GM18951 (cell line): ENCODE results near the gene PCGF2.

Source experiments
- POLR2A ChIP-seq: IDR thresholded peaks from 4 replicates; pipeline ENCODE4 v1.6.1; 2011; ENCODE audit warnings: mild to moderate bottlenecking; ENCODE audit not compliant: insufficient read length, insufficient read depth; ENCODE audit errors: extremely low read depth
- in situ Hi-C: fragments of 300-500 bp; cut with MboI; formaldehyde crosslinking; loops from one replicate; pipeline ENCODE4 v1.12.0; 2022; ENCODE audit warnings: low sequenced_read_pairs, mixed read lengths, inconsistent platforms; ENCODE audit not compliant: unreplicated experiment

PCGF2 gene

GRCh38 chr17:38685491-38685890, 62.6 kb downstream of the PCGF2 start:
- no peak for TF ChIP-seq POLR2A
- in situ Hi-C loops: no loop called here
